Transverse colon (tissue), 4 donors: ENCODE measurements around the gene PCMTD2. TPM values are rescaled to one million over a fixed set of nuclear protein-coding genes. Genes with fewer than 3 reads are reported as not detected.
"Not testable (repeated sequence)": the region's sequence is repeated elsewhere in the genome, so short reads cannot be mapped to it uniquely, and the experiment has no call there.

ENCODE experiments used
- DNase-seq: peaks from one replicate; pipeline ENCODE4 v3.0.0-alpha.2; 2019
- H3K27ac ChIP-seq, 4 donors: fragments of 200-600 bp; sonication (generic); 2 replicates each; pipeline ENCODE4 v1.5.1; 2016 to 2018; ENCODE audit warnings: inconsistent platforms in 4 of 4
- H3K27me3 ChIP-seq: fragments of 200-600 bp; sonication (generic); 2 replicates; pipeline ENCODE4 v1.5.1; 2017; ENCODE audit warnings: inconsistent platforms
- H3K36me3 ChIP-seq, 4 donors: fragments of 200-600 bp; sonication (generic); 2 replicates each; pipeline ENCODE4 v1.5.1; 2017 to 2019; ENCODE audit warnings: inconsistent platforms in 4 of 4
- H3K4me1 ChIP-seq, 4 donors: fragments of 200-600 bp; sonication (generic); 2 replicates each; pipeline ENCODE4 v1.5.1; 2017 to 2020; ENCODE audit warnings: inconsistent platforms in 4 of 4
- H3K4me3 ChIP-seq, 4 donors: fragments of 200-600 bp; sonication (generic); 1 replicate in 1 of 4; 2 replicates in 3 of 4; pipeline versions ENCODE4 v1.5.1 to v1.6.1; 2017 to 2019; ENCODE audit warnings: inconsistent platforms in 4 of 4
- H3K9me3 ChIP-seq, 2 donors: fragments of 200-600 bp; sonication (generic); 2 replicates each; pipeline ENCODE4 v1.5.1; 2017 to 2019; ENCODE audit warnings: inconsistent platforms in 2 of 2
- WGBS, 2 donors: methylation state at CpG; one replicate each; pipeline ENCODE4 v1.1.5; 2018; ENCODE audit warnings: low coverage in 1 of 2; 5-methylcytosine and 5-hydroxymethylcytosine counted together
- in situ Hi-C, 4 donors: fragments of 200-750 bp; cut with MboI; loops; one replicate each; pipeline versions ENCODE4 v1.15.0 to v1.15.1; 2017; ENCODE audit warnings: low sequenced_read_pairs in 3 of 4, low pct_ligation_motif_present in 1 of 4, low pct_unique_long_range_greater_than_20kb in 1 of 4
- intact Hi-C: fragments of 100-400 bp; cut with DNase I; formaldehyde crosslinking; loops from one replicate; pipeline ENCODE4 v1.15.1; 2023; ENCODE audit warnings: low total_unique reads
- small RNA-seq, 4 donors: library from RNA; depleted of rRNA; stranded (forward); fragments of <200 nt; gene quantifications; one replicate each; pipeline ENCODE3, GENCODE V24; 2016
- total RNA-seq, 4 donors: library from RNA; depleted of rRNA; stranded (reverse); fragments of >200 nt; gene quantifications; one replicate each; pipeline ENCODE4 v1.1.0, GENCODE V29; 2016

PCMTD2 gene
- total RNA-seq, 4 donors from 2014 or later = 17.6 to 55.3 (median 34.2) TPM

- H3K9me3 ChIP-seq, DNase-seq, H3K4me3 ChIP-seq, intact Hi-C loops, H3K27ac ChIP-seq, H3K4me1 ChIP-seq, H3K36me3 ChIP-seq, in situ Hi-C loops: not testable (repeated sequence)
- 89% methylated on average over 9 of the region's 15 CpGs; no CpG with 5 or more reads in 1 of the 2 donors for WGBS, 2 donors
- peaks cover 18% of the 10 kb centered on the region for H3K27me3 ChIP-seq
These were observed 61.8 kb downstream of the PCMTD2 start for GRCh38 chr20:64317331-64317730.

- H3K27me3 ChIP-seq = peaks cover 18% of the 10 kb centered on the region
- H3K4me1 ChIP-seq, H3K9me3 ChIP-seq, in situ Hi-C loops, H3K36me3 ChIP-seq, DNase-seq, intact Hi-C loops, H3K27ac ChIP-seq, H3K4me3 ChIP-seq: not testable (repeated sequence)
- 100% methylated on average over 3 of the region's 8 CpGs; no CpG with 5 or more reads in 1 of the 2 donors for WGBS, 2 donors
These were observed 62.5 kb downstream of the PCMTD2 start for GRCh38 chr20:64318056-64318455.

GRCh38 chr20:64322031-64322789 is 66.7 kb downstream of the PCMTD2 start:
- H3K4me3 ChIP-seq, H3K27ac ChIP-seq, H3K9me3 ChIP-seq, H3K27me3 ChIP-seq, H3K4me1 ChIP-seq, in situ Hi-C loops, intact Hi-C loops, DNase-seq, H3K36me3 ChIP-seq: not testable (repeated sequence)
- WGBS, 2 donors = 57% methylated on average over 7 of the region's 7 CpGs; no CpG with 5 or more reads in 1 of the 2 donors

Small RNA genes lying within 50 kb of the gene (small RNA-seq; reads per million reads assigned to genes)
- 0 reads per million in 4 donors for gene AL137028.2

Other genes with a start within 250 kb of the PCMTD2 start
- 10 to 100 TPM in 1 of 4 donors, 1 to 10 TPM in 1, under 1 TPM in 1, not detected in 1; 0.68 to 34.8 (median 1.4) TPM for gene C20orf204, start 219.6 kb upstream of the PCMTD2 start, total RNA-seq
- 10 to 100 TPM in 1 of 4 donors, 1 to 10 TPM in 3; 1.8 to 14.2 (median 6.5) TPM for gene SOX18, start 206.1 kb upstream of the PCMTD2 start, total RNA-seq
- gene TCEA2, start 192.6 kb upstream of the PCMTD2 start, total RNA-seq = 10 to 100 TPM in 3 of 4 donors, 1 to 10 TPM in 1; 5.6 to 94.3 (median 14.8) TPM
- gene RGS19, start 176.2 kb upstream of the PCMTD2 start, total RNA-seq = 10 to 100 TPM in 2 of 4 donors, 1 to 10 TPM in 1, not detected in 1; 5.5 to 37.4 (median 10.8) TPM
- under 1 TPM in 2 of 4 donors, not detected in 2; 0.14 to 0.32 TPM for gene OPRL1, start 175.7 kb upstream of the PCMTD2 start, total RNA-seq
- gene LKAAEAR1, start 171.3 kb upstream of the PCMTD2 start, total RNA-seq = not detected
- not detected for gene NPBWR2, start 148.2 kb upstream of the PCMTD2 start, total RNA-seq
- gene MYT1, start 91.3 kb upstream of the PCMTD2 start, total RNA-seq = under 1 TPM in 2 of 4 donors, not detected in 2; 0.16 to 0.55 TPM